Measurements from ENCODE around the gene TMIE. TPM values are rescaled to one million over a fixed set of nuclear protein-coding genes. Genes with fewer than 3 reads are reported as not detected.
A peak's percentile ranks its signal among the peaks of the same experiment; 100 is the strongest.

TMIE gene
- total and polyA plus RNA-seq, 7 donors: 0.27 to 2.2 (median 0.40) TPM

GRCh38 chr3:46666453-46666845 is 34.7 kb upstream of the TMIE start:
- no peaks in the 10 kb centered on the region for H3K27me3 ChIP-seq (ENCODE audit: insufficient read depth in 3 of 3, low read length in 2 of 3)
- H3K36me3 ChIP-seq (ENCODE audit: insufficient read depth in 1 of 2, low read depth in 1 of 2): peaks cover 0 to 13% of the 10 kb centered on the region in 2 donors
- DNase-seq (peak in 1 of 2 donors; percentile 44), ATAC-seq (no peak)
- H3K9me3 ChIP-seq: no peaks in the 10 kb centered on the region
- 60 to 77% (median 70%) methylated on average over 7 of the region's 7 CpGs for WGBS, 3 donors
- H3K4me3 ChIP-seq: no peak overlapping the region
- peaks cover 15% of the 10 kb centered on the region for H3K4me1 ChIP-seq
- intact Hi-C loops (cut with DNase I): no loop called here
- H3K27ac ChIP-seq: no peak overlapping the region
- no peak for TF ChIP-seq CTCF (IDR thresholded peaks at IDR 0.05)

DNA sequence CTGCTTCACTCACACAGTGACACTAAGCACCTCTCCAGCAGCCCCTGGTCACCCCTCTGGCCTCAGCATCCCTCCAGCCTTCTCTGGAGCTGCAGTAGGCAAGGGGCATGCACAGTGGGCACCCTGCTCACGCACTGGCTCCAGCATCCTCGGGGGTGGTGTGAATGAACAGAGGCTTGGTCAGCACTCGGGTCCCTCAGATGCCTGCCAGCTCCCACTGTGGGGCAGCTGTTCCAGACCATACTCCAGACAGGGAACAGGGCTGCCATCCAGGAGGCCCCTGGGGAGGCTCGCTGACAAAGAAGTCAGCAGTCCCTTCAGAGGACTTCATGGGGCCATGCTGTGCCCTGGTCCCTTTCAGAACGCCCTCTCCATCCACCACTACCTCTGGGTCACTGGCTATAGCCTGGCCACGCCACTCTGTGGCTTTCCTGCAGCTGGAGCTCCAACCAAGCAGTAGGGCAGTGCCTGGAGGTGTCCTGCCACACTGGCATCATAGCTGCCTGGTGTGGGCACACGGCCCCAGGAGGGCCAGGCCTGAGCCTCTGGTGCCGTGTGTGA is 34.1 kb upstream of the TMIE start:
- no peak overlapping the region for H3K4me3 ChIP-seq
- DNase-seq: peak in 1 of 2 donors; percentile 47
- ATAC-seq: no peak
- H3K36me3 ChIP-seq (ENCODE audit: insufficient read depth in 1 of 2, low read depth in 1 of 2): peaks cover 0 to 19% of the 10 kb centered on the region in 2 donors
- WGBS, 3 donors: 35 to 59% (median 47%) methylated on average over 8 of the region's 8 CpGs
- intact Hi-C loops (cut with DNase I): no loop called here
- peaks cover 15% of the 10 kb centered on the region for H3K4me1 ChIP-seq
- H3K9me3 ChIP-seq: no peaks in the 10 kb centered on the region
- TF ChIP-seq CTCF (IDR thresholded peaks at IDR 0.05): no peak
- no peaks in the 10 kb centered on the region for H3K27me3 ChIP-seq (ENCODE audit: insufficient read depth in 3 of 3, low read length in 2 of 3)
- H3K27ac ChIP-seq: no peak overlapping the region

DNA sequence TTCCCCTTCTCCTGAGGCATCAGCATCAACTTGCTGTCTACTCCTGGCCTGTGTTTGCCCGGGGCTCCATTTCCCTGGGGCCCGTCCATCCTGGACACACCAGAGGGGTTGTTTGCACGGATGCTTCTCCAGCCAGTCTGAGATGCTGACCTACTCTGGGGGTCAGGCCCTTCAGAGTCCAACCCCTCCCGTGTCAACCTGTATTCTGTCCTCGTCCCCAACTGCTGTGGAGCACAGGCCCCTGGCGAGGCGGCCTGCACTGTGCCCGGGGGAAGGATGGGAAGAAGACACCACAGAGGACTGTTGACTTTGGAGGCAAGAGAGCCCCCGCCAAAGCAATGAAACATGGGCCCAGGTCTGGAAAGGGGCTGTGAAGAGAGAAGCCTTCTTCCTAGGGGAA is 33.5 kb upstream of the TMIE start:
- DNase-seq (peak in 1 of 2 donors; percentile 30), ATAC-seq (no peak)
- 87 to 88% (median 87%) methylated on average over 9 of the region's 9 CpGs for WGBS, 3 donors
- H3K36me3 ChIP-seq (ENCODE audit: insufficient read depth in 1 of 2, low read depth in 1 of 2): peaks cover 0 to 25% of the 10 kb centered on the region in 2 donors
- H3K27me3 ChIP-seq (ENCODE audit: insufficient read depth in 3 of 3, low read length in 2 of 3): no peaks in the 10 kb centered on the region
- no peak overlapping the region for H3K4me3 ChIP-seq
- peaks cover 11% of the 10 kb centered on the region for H3K4me1 ChIP-seq
- no peaks in the 10 kb centered on the region for H3K9me3 ChIP-seq
- no peak for TF ChIP-seq CTCF (IDR thresholded peaks at IDR 0.05)
- intact Hi-C loops (cut with DNase I): no loop called here
- no peak overlapping the region for H3K27ac ChIP-seq

- TF ChIP-seq CTCF (IDR thresholded peaks at IDR 0.05): no peak
- peaks cover 7% of the 10 kb centered on the region for H3K4me1 ChIP-seq
- DNase-seq: peak in 1 of 2 donors; percentile 39
Observed at GRCh38 chr3:46668116-46668515, 33.1 kb upstream of the TMIE start.

GRCh38 chr3:46668591-46668990 is 32.6 kb upstream of the TMIE start:
- ATAC-seq (no peak), DNase-seq (no peak)
- TF ChIP-seq CTCF (IDR thresholded peaks at IDR 0.05): no peak
- H3K27me3 ChIP-seq (ENCODE audit: insufficient read depth in 3 of 3, low read length in 2 of 3): no peaks in the 10 kb centered on the region
- H3K4me1 ChIP-seq: peaks cover 2% of the 10 kb centered on the region
- H3K4me3 ChIP-seq: no peak overlapping the region
- 78 to 83% (median 82%) methylated on average over 2 of the region's 2 CpGs for WGBS, 3 donors
- intact Hi-C loops (cut with DNase I): no loop called here
- no peaks in the 10 kb centered on the region for H3K9me3 ChIP-seq
- no peak overlapping the region for H3K27ac ChIP-seq
- H3K36me3 ChIP-seq (ENCODE audit: insufficient read depth in 1 of 2, low read depth in 1 of 2): peaks cover 0 to 34% of the 10 kb centered on the region in 2 donors

More at GRCh38 chr3:46668116-46668515, 33.1 kb upstream of the TMIE start:
- H3K27ac ChIP-seq: no peak overlapping the region
- H3K4me3 ChIP-seq: no peak overlapping the region
- intact Hi-C loops (cut with DNase I): no loop called here
- WGBS, 3 donors: 55 to 64% (median 56%) methylated on average over 5 to 8 of the region's 8 CpGs
- H3K27me3 ChIP-seq (ENCODE audit: insufficient read depth in 3 of 3, low read length in 2 of 3): no peaks in the 10 kb centered on the region
- no peak for ATAC-seq
- H3K9me3 ChIP-seq: no peaks in the 10 kb centered on the region
- peaks cover 0 to 29% of the 10 kb centered on the region in 2 donors for H3K36me3 ChIP-seq (ENCODE audit: insufficient read depth in 1 of 2, low read depth in 1 of 2)
